Stimulated activated CD4-positive, alpha-beta T cell treated with anti-CD3 and anti-CD28 coated beads, Interleukin-12 subunit alpha, Interleukin-12 subunit beta, amount 100 ng/mL, for 48 hours (primary cell): ENCODE measurements around the gene ANKRD11.
"Not testable (repeated sequence)": the region's sequence is repeated elsewhere in the genome, so short reads cannot be mapped to it uniquely, and the experiment has no call there.

Experiments
- DNase-seq, 3 donors: peaks; one replicate each; pipeline ENCODE4 v3.0.0-alpha.2; 2020; ENCODE audit warnings: low read depth in 2 of 3, low spot score in 1 of 3

The ANKRD11 gene

GRCh38 chr16:89482150-89482816 is 8.1 kb downstream of the ANKRD11 start:
- no peak for DNase-seq

GRCh38 chr16:89481356-89481955 is 8.9 kb downstream of the ANKRD11 start:
- no peak for DNase-seq

- no peak for DNase-seq
These were observed 11.7 kb downstream of the ANKRD11 start for GRCh38 chr16:89478576-89479221.

GRCh38 chr16:89476811-89477261 is 13.5 kb downstream of the ANKRD11 start:
- no peak for DNase-seq

GRCh38 chr16:89476379-89476778 is 14.0 kb downstream of the ANKRD11 start:
- no peak for DNase-seq

GRCh38 chr16:89475144-89475543 is 15.2 kb downstream of the ANKRD11 start:
- DNase-seq: no peak

GRCh38 chr16:89473791-89474414 is 16.5 kb downstream of the ANKRD11 start:
- DNase-seq: no peak

- DNase-seq: no peak
These were observed 17.1 kb downstream of the ANKRD11 start for GRCh38 chr16:89473136-89473712.

- no peak for DNase-seq
These were observed 17.7 kb downstream of the ANKRD11 start for GRCh38 chr16:89472711-89473075.

- DNase-seq: no peak
These were observed 23.0 kb downstream of the ANKRD11 start for GRCh38 chr16:89467382-89467781.

- DNase-seq: no peak
These were observed 23.4 kb downstream of the ANKRD11 start for GRCh38 chr16:89466920-89467319.

- DNase-seq: not testable (repeated sequence)
These were observed 27.0 kb downstream of the ANKRD11 start for GRCh38 chr16:89463312-89463711.

- not testable (repeated sequence) for DNase-seq
These were observed 27.7 kb downstream of the ANKRD11 start for GRCh38 chr16:89462639-89463038.

GRCh38 chr16:89461890-89462289 is 28.5 kb downstream of the ANKRD11 start:
- not testable (repeated sequence) for DNase-seq

GRCh38 chr16:89460556-89460955 is 29.8 kb downstream of the ANKRD11 start:
- no peak for DNase-seq

GRCh38 chr16:89458967-89459366 is 31.4 kb downstream of the ANKRD11 start:
- DNase-seq: no peak

- no peak for DNase-seq
These were observed 31.8 kb downstream of the ANKRD11 start for GRCh38 chr16:89458551-89458950.

GRCh38 chr16:89456419-89456959 is 33.9 kb downstream of the ANKRD11 start:
- no peak for DNase-seq

- DNase-seq: no peak
These were observed 34.7 kb downstream of the ANKRD11 start for GRCh38 chr16:89455692-89456091.

GRCh38 chr16:89455178-89455577 is 35.2 kb downstream of the ANKRD11 start:
- no peak for DNase-seq

GRCh38 chr16:89454378-89455125 is 35.8 kb downstream of the ANKRD11 start:
- DNase-seq: not testable (repeated sequence)
